ENCODE measurements around the gene CALU.
A peak's percentile ranks its signal among the peaks of the same experiment; 100 is the strongest.

The CALU gene

DNA sequence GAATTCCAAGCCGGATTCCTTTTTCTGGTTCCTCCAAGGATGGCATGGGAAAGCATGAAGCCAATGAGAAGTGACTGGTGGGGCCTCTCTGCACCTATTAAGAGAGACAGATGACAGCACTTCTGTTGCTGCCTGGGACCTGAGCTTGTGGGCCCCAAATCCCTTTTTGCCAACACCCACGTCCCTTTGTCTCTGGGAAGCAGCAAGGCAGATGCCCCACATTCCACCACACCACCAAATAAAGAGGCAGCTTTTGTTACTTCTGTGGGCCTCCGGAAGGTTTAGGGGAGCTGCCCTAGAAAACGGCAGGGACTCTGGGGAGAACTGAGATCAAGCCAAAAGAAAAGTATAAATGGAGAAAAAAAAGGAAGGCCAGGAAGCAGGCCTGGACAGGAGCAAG, 56.0 kb downstream of the CALU start:
- Histone ChIP-seq H2BK120ac (ENCODE audit: low read depth, low read length) (no peak overlapping the region), H4K8ac (ENCODE audit: low read length) (no peak overlapping the region), H3K18ac (ENCODE audit: low read depth in 1 of 2, low read length in 2 of 2) (no peak overlapping the region), H4K91ac (ENCODE audit: low read length) (no peak overlapping the region), H2BK12ac (ENCODE audit: low read length in 2 of 2) (no peak overlapping the region), H2BK15ac (ENCODE audit: low read depth, poor library complexity, severe bottlenecking) (no peak overlapping the region), H2AFZ (ENCODE audit: low read depth, low read length) (no peak overlapping the region), H3K4me3 (ENCODE audit: insufficient read depth in 1 of 2, low read depth in 1 of 2, low read length in 2 of 2) (no peak overlapping the region), H2BK5ac (ENCODE audit: low read depth, low read length, poor library complexity, severe bottlenecking) (no peak overlapping the region), H3K14ac (ENCODE audit: low read length in 2 of 2) (no peak overlapping the region), H3K27ac (ENCODE audit: low read length, poor library complexity, severe bottlenecking) (no peak overlapping the region), H3K23ac (ENCODE audit: low read length in 2 of 2) (peak overlapping the region in 1 of 2 experiments; percentile 63), H3K4me2 (ENCODE audit: low read length, poor library complexity, severe bottlenecking) (no peak overlapping the region), H3K27me3 (ENCODE audit: control insufficient read depth in 1 of 2, insufficient read depth in 1 of 2, low read length in 2 of 2) (peaks cover 0 to 5% of the 10 kb centered on the region in 2 experiments), H3K9ac (ENCODE audit: low read length) (no peak overlapping the region), H3K36me3 (ENCODE audit: control insufficient read depth in 1 of 2, insufficient read depth in 2 of 2, low read depth in 1 of 2, low read length in 2 of 2) (peaks cover 2 to 50% of the 10 kb centered on the region in 2 experiments), H3K9me3 (ENCODE audit: control insufficient read depth, low read length) (no peaks in the 10 kb centered on the region), H3K4ac (ENCODE audit: low read depth in 1 of 2, low read length in 2 of 2) (no peak overlapping the region), H3K79me1 (replicated peaks; ENCODE audit: low read length, poor library complexity, severe bottlenecking) (no peaks in the 10 kb centered on the region), H3K4me1 (ENCODE audit: control insufficient read depth, insufficient read depth, low read depth, low read length) (peaks cover 9% of the 10 kb centered on the region), H2AK5ac (ENCODE audit: low read length, severe bottlenecking) (no peak overlapping the region)
- WGBS = 87% methylated on average over 4 of the region's 4 CpGs
- no peak for DNase-seq

DNA sequence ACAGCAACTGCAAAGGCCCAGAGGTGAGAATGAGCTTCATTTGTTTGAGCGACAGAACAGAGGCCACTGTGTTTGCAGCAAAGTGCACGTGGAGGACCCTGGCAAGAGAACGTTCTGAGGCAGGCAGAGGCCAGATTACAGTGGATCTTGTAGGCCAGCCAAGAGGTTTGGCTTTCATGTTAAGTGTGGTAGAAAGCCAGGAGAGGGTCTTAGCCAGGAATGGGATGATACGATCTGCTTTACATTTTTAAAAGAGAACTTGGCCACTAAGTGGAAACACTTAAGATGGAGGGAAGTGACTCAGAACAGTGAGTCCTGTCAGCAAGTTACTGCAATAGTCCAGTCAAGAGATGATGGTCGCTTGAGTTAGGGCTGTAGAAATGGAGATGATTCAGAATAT, 57.2 kb downstream of the CALU start:
- peak; percentile 84 for DNase-seq
- Histone ChIP-seq H3K4me2 (ENCODE audit: low read length, poor library complexity, severe bottlenecking) (no peak overlapping the region), H3K9ac (ENCODE audit: low read length) (peak overlapping the region; percentile 56), H3K14ac (ENCODE audit: low read length in 2 of 2) (no peak overlapping the region), H4K91ac (ENCODE audit: low read length) (no peak overlapping the region), H3K4me1 (ENCODE audit: control insufficient read depth, insufficient read depth, low read depth, low read length) (peaks cover 6% of the 10 kb centered on the region), H3K4me3 (ENCODE audit: insufficient read depth in 1 of 2, low read depth in 1 of 2, low read length in 2 of 2) (no peak overlapping the region), H3K18ac (ENCODE audit: low read depth in 1 of 2, low read length in 2 of 2) (no peak overlapping the region), H2BK12ac (ENCODE audit: low read length in 2 of 2) (no peak overlapping the region), H3K36me3 (ENCODE audit: control insufficient read depth in 1 of 2, insufficient read depth in 2 of 2, low read depth in 1 of 2, low read length in 2 of 2) (peaks cover 2 to 61% of the 10 kb centered on the region in 2 experiments), H3K9me3 (ENCODE audit: control insufficient read depth, low read length) (no peaks in the 10 kb centered on the region), H2BK15ac (ENCODE audit: low read depth, poor library complexity, severe bottlenecking) (no peak overlapping the region), H2AK5ac (ENCODE audit: low read length, severe bottlenecking) (no peak overlapping the region), H3K27ac (ENCODE audit: low read length, poor library complexity, severe bottlenecking) (no peak overlapping the region), H4K8ac (ENCODE audit: low read length) (no peak overlapping the region), H2BK120ac (ENCODE audit: low read depth, low read length) (no peak overlapping the region), H3K23ac (ENCODE audit: low read length in 2 of 2) (no peak overlapping the region), H2AFZ (ENCODE audit: low read depth, low read length) (no peak overlapping the region), H3K27me3 (ENCODE audit: control insufficient read depth in 1 of 2, insufficient read depth in 1 of 2, low read length in 2 of 2) (peaks cover 0 to 5% of the 10 kb centered on the region in 2 experiments), H3K79me1 (replicated peaks; ENCODE audit: low read length, poor library complexity, severe bottlenecking) (no peaks in the 10 kb centered on the region), H2BK5ac (ENCODE audit: low read depth, low read length, poor library complexity, severe bottlenecking) (no peak overlapping the region), H3K4ac (ENCODE audit: low read depth in 1 of 2, low read length in 2 of 2) (peak overlapping the region in 1 of 2 experiments; percentile 39)
- WGBS = 41% methylated on average over 4 of the region's 5 CpGs

DNA sequence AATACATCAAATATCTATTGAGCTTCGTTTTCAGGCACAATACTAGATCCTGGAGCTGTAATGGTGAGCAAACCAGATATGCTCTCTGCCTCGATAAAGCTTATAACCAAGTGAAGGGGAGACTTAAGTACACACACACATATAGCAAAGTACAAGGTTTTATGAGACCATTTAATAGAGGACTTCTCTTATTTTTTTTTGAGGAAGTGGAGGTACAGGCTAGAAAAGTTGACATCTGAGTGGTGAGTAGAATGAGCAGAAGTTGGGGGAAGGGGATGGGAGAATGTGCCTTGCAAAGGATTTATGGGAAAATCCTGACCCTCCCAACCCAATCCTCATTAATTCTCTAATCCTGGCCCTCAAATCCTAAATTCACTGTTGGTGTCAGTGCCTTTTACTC, 60.3 kb downstream of the CALU start:
- Histone ChIP-seq H2BK5ac (ENCODE audit: low read depth, low read length, poor library complexity, severe bottlenecking) (no peak overlapping the region), H3K36me3 (ENCODE audit: control insufficient read depth in 1 of 2, insufficient read depth in 2 of 2, low read depth in 1 of 2, low read length in 2 of 2) (peaks cover 2 to 81% of the 10 kb centered on the region in 2 experiments), H4K91ac (ENCODE audit: low read length) (no peak overlapping the region), H3K23ac (ENCODE audit: low read length in 2 of 2) (no peak overlapping the region), H2BK120ac (ENCODE audit: low read depth, low read length) (no peak overlapping the region), H2BK12ac (ENCODE audit: low read length in 2 of 2) (no peak overlapping the region), H3K4me1 (ENCODE audit: control insufficient read depth, insufficient read depth, low read depth, low read length) (peaks cover under 1% of the 10 kb centered on the region), H3K14ac (ENCODE audit: low read length in 2 of 2) (no peak overlapping the region), H3K9me3 (ENCODE audit: control insufficient read depth, low read length) (no peaks in the 10 kb centered on the region), H3K79me1 (replicated peaks; ENCODE audit: low read length, poor library complexity, severe bottlenecking) (no peaks in the 10 kb centered on the region), H3K4ac (ENCODE audit: low read depth in 1 of 2, low read length in 2 of 2) (no peak overlapping the region), H2BK15ac (ENCODE audit: low read depth, poor library complexity, severe bottlenecking) (no peak overlapping the region), H3K27me3 (ENCODE audit: control insufficient read depth in 1 of 2, insufficient read depth in 1 of 2, low read length in 2 of 2) (no peaks in the 10 kb centered on the region), H3K9ac (ENCODE audit: low read length) (no peak overlapping the region), H3K4me3 (ENCODE audit: insufficient read depth in 1 of 2, low read depth in 1 of 2, low read length in 2 of 2) (no peak overlapping the region), H3K18ac (ENCODE audit: low read depth in 1 of 2, low read length in 2 of 2) (no peak overlapping the region), H3K27ac (ENCODE audit: low read length, poor library complexity, severe bottlenecking) (no peak overlapping the region), H3K4me2 (ENCODE audit: low read length, poor library complexity, severe bottlenecking) (no peak overlapping the region), H2AK5ac (ENCODE audit: low read length, severe bottlenecking) (no peak overlapping the region), H4K8ac (ENCODE audit: low read length) (no peak overlapping the region), H2AFZ (ENCODE audit: low read depth, low read length) (no peak overlapping the region)
- WGBS = no CpG with 5 or more reads among the region's 2 CpGs
- no peak for DNase-seq

DNA sequence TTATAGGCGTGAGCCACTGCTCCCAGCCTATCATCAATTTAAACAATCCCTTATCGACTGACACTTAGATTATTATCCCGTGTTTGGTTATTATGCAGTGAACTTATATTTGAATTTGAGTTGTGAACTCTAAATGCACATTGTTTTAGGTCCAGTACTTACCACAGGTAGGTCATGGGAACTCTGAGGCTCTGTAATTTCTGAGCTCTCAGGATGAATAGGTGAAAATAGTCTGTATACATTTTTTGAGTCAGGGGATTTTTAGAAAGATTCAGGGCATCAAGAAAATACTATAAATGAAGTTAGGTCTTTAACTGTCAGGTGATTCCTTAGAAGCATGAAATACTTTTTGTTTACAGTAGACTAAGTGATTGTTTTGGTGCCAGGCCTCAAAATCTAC, 61.4 kb downstream of the CALU start:
- Histone ChIP-seq H3K4ac (ENCODE audit: low read depth in 1 of 2, low read length in 2 of 2) (no peak overlapping the region), H2BK120ac (ENCODE audit: low read depth, low read length) (no peak overlapping the region), H3K9ac (ENCODE audit: low read length) (no peak overlapping the region), H3K4me3 (ENCODE audit: insufficient read depth in 1 of 2, low read depth in 1 of 2, low read length in 2 of 2) (no peak overlapping the region), H3K27ac (ENCODE audit: low read length, poor library complexity, severe bottlenecking) (no peak overlapping the region), H3K4me1 (ENCODE audit: control insufficient read depth, insufficient read depth, low read depth, low read length) (peaks cover 3% of the 10 kb centered on the region), H3K14ac (ENCODE audit: low read length in 2 of 2) (no peak overlapping the region), H2AK5ac (ENCODE audit: low read length, severe bottlenecking) (no peak overlapping the region), H2AFZ (ENCODE audit: low read depth, low read length) (no peak overlapping the region), H3K79me1 (replicated peaks; ENCODE audit: low read length, poor library complexity, severe bottlenecking) (no peaks in the 10 kb centered on the region), H3K4me2 (ENCODE audit: low read length, poor library complexity, severe bottlenecking) (no peak overlapping the region), H2BK15ac (ENCODE audit: low read depth, poor library complexity, severe bottlenecking) (no peak overlapping the region), H2BK5ac (ENCODE audit: low read depth, low read length, poor library complexity, severe bottlenecking) (no peak overlapping the region), H3K9me3 (ENCODE audit: control insufficient read depth, low read length) (no peaks in the 10 kb centered on the region), H3K36me3 (ENCODE audit: control insufficient read depth in 1 of 2, insufficient read depth in 2 of 2, low read depth in 1 of 2, low read length in 2 of 2) (peaks cover 0 to 81% of the 10 kb centered on the region in 2 experiments), H4K91ac (ENCODE audit: low read length) (no peak overlapping the region), H2BK12ac (ENCODE audit: low read length in 2 of 2) (no peak overlapping the region), H3K27me3 (ENCODE audit: control insufficient read depth in 1 of 2, insufficient read depth in 1 of 2, low read length in 2 of 2) (no peaks in the 10 kb centered on the region), H3K23ac (ENCODE audit: low read length in 2 of 2) (no peak overlapping the region), H3K18ac (ENCODE audit: low read depth in 1 of 2, low read length in 2 of 2) (no peak overlapping the region), H4K8ac (ENCODE audit: low read length) (no peak overlapping the region)
- WGBS = 98% methylated on average over 2 of the region's 3 CpGs
- DNase-seq = no peak

All from mesenchymal stem cell (in vitro differentiated cells and primary cell).